Measurements from ENCODE around the gene LCAT.
"Not testable (repeated sequence)": the region's sequence is repeated elsewhere in the genome, so short reads cannot be mapped to it uniquely, and the experiment has no call there.

The LCAT gene

DNA sequence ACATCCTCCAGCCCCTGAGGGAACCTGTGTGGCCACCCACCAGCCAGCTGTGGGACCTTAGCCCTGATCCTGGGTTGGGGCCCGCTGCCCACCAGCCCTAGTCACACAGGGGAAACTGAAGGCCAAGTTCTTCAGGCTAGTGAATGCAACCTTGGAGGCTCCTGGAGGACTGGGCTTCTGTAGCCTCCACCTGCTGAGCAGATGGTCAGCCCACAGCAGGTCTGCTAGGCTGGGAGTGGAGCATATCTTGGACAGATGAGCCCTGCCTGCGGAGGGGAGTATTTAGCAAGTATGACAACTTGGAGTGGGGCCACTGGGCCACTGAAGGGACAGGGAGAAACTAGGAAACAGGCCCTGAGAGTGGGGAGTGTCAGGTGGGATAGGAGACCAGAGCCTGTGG lies 32.3 kb upstream of the LCAT start:
- no peaks in the 10 kb centered on the region for H3K9me3 Mint-ChIP-seq
- no peak overlapping the region for H3K27ac Mint-ChIP-seq
- no peak overlapping the region for H3K4me3 Mint-ChIP-seq

DNA sequence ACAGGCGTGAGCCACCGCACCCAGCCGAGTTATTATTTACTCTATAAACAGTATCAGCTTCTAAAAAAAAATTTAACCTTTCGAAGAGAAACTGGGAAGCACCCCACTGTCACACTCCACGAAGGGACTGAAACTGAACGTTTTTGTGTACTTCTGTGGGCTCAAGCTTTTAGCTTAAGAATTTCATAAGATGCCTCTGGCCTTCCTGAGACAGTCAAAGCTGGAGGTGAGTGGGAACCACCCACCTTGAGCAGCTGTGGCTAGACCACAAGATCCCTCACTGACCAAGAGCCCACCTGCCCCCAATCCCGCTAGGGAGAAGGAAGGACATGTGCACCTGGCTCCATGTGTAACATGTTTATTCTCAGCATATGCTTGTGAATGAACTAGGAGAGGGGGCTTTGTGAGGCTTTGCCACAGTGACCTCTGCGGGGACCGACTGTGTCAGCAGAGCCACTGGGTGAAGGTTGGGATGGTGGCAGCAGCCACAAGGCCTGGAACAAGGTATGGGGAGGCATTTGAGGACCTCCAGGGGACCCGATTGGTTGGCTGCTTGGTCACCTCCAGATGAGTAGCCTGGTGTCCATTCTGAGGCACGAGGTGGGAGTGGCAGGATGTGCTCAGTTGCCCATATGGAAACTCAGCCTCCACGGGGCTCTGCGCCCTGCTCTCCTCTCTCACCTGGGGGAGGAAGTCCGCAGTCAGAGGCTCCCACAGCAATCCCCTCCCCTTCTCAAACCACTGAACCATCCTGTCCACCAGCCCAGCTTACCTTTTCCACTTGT lies 31.6 kb upstream of the LCAT start:
- Mint-ChIP-seq H3K27ac (no peak overlapping the region), H3K36me3 (ENCODE audit: low read depth) (no peaks in the 10 kb centered on the region), H3K27me3 (no peaks in the 10 kb centered on the region)

More for the DNA sequence above, 32.3 kb upstream of the LCAT start:
- no peaks in the 10 kb centered on the region for H3K36me3 Mint-ChIP-seq (ENCODE audit: low read depth)
- peaks cover 1% of the 10 kb centered on the region for H3K4me1 Mint-ChIP-seq (ENCODE audit: low read depth)
- DNase-seq: no peak
- no peaks in the 10 kb centered on the region for H3K27me3 Mint-ChIP-seq

GRCh38 chr16:67972285-67972684 lies 28.4 kb upstream of the LCAT start:
- DNase-seq: not testable (repeated sequence)

More for the DNA sequence above, 31.6 kb upstream of the LCAT start:
- no peak overlapping the region for H3K4me3 Mint-ChIP-seq
- H3K9me3 Mint-ChIP-seq: no peaks in the 10 kb centered on the region
- no peak for DNase-seq
- H3K4me1 Mint-ChIP-seq (ENCODE audit: low read depth): peaks cover under 1% of the 10 kb centered on the region

DNA sequence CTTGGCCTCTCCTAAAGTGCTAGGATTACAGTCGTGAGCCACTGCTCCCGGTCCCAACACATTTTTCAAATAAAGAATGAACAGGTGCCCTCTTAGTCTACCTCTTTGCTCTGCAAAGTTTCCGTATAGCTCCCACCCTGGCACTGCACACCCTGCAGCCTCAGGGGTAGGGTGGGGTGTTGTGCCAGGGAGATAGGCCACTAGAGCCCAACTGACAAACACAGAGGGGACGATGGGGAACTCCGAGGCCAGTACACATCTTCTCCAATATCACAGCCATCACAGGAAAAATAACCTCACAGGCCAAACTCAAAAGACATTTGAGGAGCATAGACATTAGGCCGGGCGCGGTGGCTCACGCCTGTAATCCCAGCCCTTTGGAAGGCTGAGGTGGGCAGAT lies 27.2 kb upstream of the LCAT start:
- Mint-ChIP-seq H3K27ac (no peak overlapping the region), H3K36me3 (ENCODE audit: low read depth) (peaks cover 7% of the 10 kb centered on the region), H3K4me3 (no peak overlapping the region), H3K27me3 (no peaks in the 10 kb centered on the region), H3K4me1 (ENCODE audit: low read depth) (peaks cover 25% of the 10 kb centered on the region), H3K9me3 (no peaks in the 10 kb centered on the region)
- no peak for DNase-seq

More at GRCh38 chr16:67972285-67972684, 28.4 kb upstream of the LCAT start:
- not testable (repeated sequence) for H3K27ac Mint-ChIP-seq; H3K4me3 Mint-ChIP-seq; H3K27me3 Mint-ChIP-seq; H3K9me3 Mint-ChIP-seq; H3K36me3 Mint-ChIP-seq (ENCODE audit: low read depth)
- peaks cover 13% of the 10 kb centered on the region for H3K4me1 Mint-ChIP-seq (ENCODE audit: low read depth)

DNA sequence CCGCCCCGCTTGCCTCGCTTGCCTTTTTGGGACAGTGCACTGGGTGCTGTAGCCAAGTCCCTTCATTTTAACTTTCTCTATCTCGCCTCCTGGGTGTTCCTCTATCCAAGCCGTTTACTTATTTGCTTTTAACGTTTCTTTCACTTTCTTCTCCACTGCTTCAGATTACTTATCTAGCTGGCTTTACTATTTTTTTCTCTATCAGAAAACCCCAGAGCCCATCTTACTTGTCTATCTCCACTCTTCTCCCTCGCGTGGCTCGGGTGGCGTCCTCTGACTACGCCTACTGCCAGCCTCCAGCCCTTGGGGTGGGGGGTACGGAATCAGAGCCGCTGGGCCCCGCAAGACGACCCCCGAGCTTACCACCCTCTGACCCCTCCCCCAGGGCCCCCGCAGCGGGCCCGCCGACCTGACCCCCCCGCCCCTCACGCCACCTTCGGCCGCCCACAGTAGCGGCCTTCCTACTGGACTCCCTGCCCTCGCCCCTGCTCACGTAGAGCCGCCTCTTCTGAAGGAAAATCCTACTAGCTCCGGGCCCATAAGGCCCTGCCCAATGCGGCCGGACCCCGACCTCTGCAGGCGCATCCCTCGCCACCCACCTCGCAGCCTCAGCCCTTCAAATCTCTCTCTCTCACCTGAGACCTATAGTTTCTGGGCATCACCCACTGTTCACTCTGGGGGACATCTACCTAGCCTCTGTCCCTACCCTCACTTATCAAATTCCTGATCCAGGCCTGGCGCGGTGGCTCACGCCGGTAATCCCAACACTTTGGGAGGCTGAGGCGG lies 25.5 kb upstream of the LCAT start:
- peak overlapping the region; percentile 82 for H3K27ac Mint-ChIP-seq
- no peaks in the 10 kb centered on the region for H3K9me3 Mint-ChIP-seq
- peaks cover 7% of the 10 kb centered on the region for H3K36me3 Mint-ChIP-seq (ENCODE audit: low read depth)
- no peak for DNase-seq
- no peaks in the 10 kb centered on the region for H3K27me3 Mint-ChIP-seq
- H3K4me1 Mint-ChIP-seq (ENCODE audit: low read depth): peaks cover 27% of the 10 kb centered on the region
- peak overlapping the region; percentile 98 for H3K4me3 Mint-ChIP-seq

DNA sequence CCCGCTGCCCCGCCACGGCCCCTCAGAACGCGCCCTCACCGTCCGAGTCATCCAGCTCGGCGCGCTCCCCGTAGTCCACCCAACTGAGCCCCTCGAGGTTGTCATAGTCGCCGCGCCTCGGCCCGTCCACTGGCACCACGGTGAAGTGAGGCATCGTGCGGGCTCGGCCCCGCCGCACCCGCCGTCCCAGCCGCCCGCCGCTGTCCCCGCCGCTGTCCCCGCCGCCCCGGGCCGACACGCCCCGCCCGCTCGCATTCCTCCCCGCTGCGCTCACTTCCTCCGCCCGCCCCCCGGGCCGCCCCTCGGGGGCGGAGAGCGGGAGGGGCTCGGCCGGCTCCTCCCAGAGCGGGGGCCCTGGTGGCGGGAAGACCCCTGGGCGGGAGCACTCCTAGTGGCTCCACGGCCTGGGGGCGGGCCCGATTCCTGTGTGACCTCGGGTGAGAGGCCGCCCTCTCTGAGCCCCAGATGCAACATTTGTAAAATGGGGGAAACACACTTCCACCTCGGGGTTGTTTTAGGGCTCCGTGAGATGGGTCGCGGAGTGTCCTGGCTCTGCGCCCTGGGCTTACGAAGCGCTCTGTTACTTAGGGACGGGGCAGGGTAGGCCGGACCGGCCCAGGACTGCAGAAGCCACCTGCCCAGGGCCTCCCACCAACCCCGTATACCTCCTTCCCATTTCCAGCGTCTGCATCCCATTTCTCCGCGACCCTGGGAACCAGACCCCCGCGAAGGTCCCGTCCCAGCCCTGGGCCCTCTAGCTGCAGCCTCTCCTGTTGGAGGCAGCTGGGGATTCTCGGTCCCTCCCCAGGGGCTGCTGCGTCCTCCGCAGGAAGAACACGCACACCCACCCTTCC lies 24.7 kb upstream of the LCAT start, which contains the start of gene SLC12A4:
Gene SLC12A4, minus strand, starts transcription at position 238 of the 854 bp plus-strand sequence. Its CDS starts 84 bp downstream, at position 154.
- Mint-ChIP-seq H3K4me3 (peak within 1 kb of the TSS; percentile 98), H3K4me1 (ENCODE audit: low read depth) (peaks cover 27% of the 10 kb centered on the region), H3K27ac (peak within 1 kb of the TSS; percentile 94), H3K9me3 (no peaks in the 10 kb centered on the region), H3K27me3 (no peaks in the 10 kb centered on the region), H3K36me3 (ENCODE audit: low read depth) (peaks cover 7% of the 10 kb centered on the region)
- peak; percentile 95 for DNase-seq

DNA sequence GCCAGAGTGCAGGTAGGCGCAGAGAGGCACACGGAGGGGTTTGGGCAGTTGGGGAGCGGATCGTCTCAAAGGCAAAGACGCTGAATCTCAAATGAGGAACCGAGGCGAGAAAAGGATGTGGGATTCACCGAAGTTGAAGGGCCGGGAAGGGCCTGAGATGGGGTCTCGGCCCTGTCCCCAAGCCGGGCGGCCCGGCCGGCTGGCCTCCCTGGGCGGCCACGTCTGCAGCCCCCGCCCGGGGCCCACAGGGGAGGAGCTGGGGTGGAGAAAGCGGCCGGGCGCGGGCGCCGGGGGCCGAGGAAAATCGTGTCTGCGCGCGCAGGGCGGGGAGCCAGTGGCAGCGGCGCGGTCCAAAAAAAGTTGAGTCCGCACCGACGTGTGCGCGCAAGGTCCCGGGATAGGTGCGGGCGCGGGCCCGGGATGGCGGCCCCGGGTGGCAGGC lies 24.1 kb upstream of the LCAT start:
- Mint-ChIP-seq H3K9me3 (no peaks in the 10 kb centered on the region), H3K4me3 (peak overlapping the region; percentile 98), H3K36me3 (ENCODE audit: low read depth) (peaks cover 8% of the 10 kb centered on the region), H3K4me1 (ENCODE audit: low read depth) (peaks cover 27% of the 10 kb centered on the region), H3K27me3 (no peaks in the 10 kb centered on the region), H3K27ac (peak overlapping the region; percentile 94)
- no peak for DNase-seq

DNA sequence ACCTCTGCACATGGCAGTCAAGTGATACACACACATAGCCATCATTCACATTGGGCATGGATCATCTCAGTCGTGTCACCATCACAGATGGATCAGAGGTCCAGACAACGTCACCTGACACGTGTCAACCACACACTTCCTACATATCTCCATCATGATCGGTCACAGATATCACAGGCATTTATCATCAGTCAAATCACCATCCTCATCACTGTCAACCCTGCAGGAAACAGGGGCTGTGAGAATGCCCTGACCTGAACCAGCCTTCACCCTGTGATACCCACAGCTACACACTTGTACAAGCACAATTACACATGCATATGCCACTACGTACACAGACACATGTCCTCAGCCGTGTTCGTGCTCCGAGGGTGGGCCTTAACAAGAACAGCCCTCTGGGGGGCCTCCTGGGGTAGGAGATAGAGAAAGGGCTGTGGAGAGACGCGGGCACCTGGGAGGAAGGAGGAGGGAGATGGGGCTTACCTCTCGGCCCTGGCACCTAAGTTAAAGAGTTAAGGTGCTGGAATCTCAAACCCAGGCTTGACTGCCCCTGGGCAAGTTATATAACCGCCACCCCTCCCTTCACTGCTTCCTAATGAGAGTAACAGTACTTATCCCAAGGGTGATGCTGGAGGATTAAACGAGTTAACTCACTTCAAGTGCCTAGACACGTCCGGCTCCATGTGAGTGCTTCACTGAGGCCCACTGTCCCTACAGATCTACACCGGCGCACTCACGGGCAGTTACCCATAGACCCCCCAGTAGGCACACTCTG lies 23.4 kb upstream of the LCAT start:
- Mint-ChIP-seq H3K4me3 (peak overlapping the region; percentile 98), H3K27ac (peak overlapping the region; percentile 94), H3K9me3 (no peaks in the 10 kb centered on the region), H3K36me3 (ENCODE audit: low read depth) (peaks cover 15% of the 10 kb centered on the region), H3K27me3 (no peaks in the 10 kb centered on the region), H3K4me1 (ENCODE audit: low read depth) (peaks cover 27% of the 10 kb centered on the region)
- peak; percentile 52 for DNase-seq

GRCh38 chr16:67966549-67967182 lies 22.7 kb upstream of the LCAT start:
- peak overlapping the region; percentile 94 for H3K27ac Mint-ChIP-seq
- no peaks in the 10 kb centered on the region for H3K27me3 Mint-ChIP-seq
- DNase-seq: no peak
- no peaks in the 10 kb centered on the region for H3K9me3 Mint-ChIP-seq
- H3K4me3 Mint-ChIP-seq: peak overlapping the region; percentile 98
- peaks cover 22% of the 10 kb centered on the region for H3K36me3 Mint-ChIP-seq (ENCODE audit: low read depth)
- H3K4me1 Mint-ChIP-seq (ENCODE audit: low read depth): peaks cover 27% of the 10 kb centered on the region

- H3K27me3 Mint-ChIP-seq: no peaks in the 10 kb centered on the region
- H3K36me3 Mint-ChIP-seq (ENCODE audit: low read depth): peaks cover 29% of the 10 kb centered on the region
- H3K9me3 Mint-ChIP-seq: no peaks in the 10 kb centered on the region
- peaks cover 27% of the 10 kb centered on the region for H3K4me1 Mint-ChIP-seq (ENCODE audit: low read depth)
- H3K4me3 Mint-ChIP-seq: peak overlapping the region; percentile 51
- H3K27ac Mint-ChIP-seq: no peak overlapping the region
- no peak for DNase-seq
Observed at GRCh38 chr16:67965668-67966548, 22.0 kb upstream of the LCAT start.

DNA sequence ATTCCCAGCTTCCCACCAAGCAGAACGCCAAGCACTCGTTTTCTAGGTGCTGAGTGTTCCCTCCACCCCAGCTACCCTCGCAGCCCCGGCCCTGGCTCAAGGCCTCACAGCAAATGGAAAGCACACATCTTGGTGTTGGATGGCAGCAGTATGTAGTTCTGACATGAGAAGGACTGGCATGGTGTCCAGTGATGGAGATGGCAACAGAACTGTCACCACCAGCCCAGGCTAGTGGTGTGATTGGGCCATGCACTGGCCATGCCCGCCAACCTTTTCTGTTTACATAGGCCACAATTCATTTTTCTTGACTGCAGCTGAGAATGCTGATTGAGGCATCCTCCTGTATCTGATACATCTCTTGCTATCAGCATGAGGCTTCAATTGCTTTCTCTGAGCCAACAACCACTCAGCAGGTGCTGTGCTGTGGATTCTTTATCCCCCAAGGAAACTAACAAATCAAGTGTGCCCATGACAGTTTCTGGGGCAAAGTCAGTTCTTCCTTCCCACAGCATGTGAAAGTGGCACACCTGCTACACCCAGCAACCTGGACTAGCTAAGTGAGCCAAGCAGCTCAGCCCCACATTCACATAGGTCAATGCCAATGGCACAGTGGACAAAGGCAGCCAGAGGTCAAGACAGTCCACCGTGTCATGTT lies 20.7 kb upstream of the LCAT start:
- no peak for DNase-seq
- Mint-ChIP-seq H3K36me3 (ENCODE audit: low read depth) (peaks cover 42% of the 10 kb centered on the region), H3K4me1 (ENCODE audit: low read depth) (peaks cover 24% of the 10 kb centered on the region), H3K27ac (no peak overlapping the region), H3K4me3 (no peak overlapping the region), H3K27me3 (no peaks in the 10 kb centered on the region), H3K9me3 (no peaks in the 10 kb centered on the region)

- H3K4me1 Mint-ChIP-seq (ENCODE audit: low read depth): peaks cover 18% of the 10 kb centered on the region
- no peaks in the 10 kb centered on the region for H3K9me3 Mint-ChIP-seq
- H3K36me3 Mint-ChIP-seq (ENCODE audit: low read depth): peaks cover 49% of the 10 kb centered on the region
- no peak overlapping the region for H3K27ac Mint-ChIP-seq
- no peak for DNase-seq
- H3K27me3 Mint-ChIP-seq: no peaks in the 10 kb centered on the region
- no peak overlapping the region for H3K4me3 Mint-ChIP-seq
Observed at GRCh38 chr16:67963662-67964321, 19.9 kb upstream of the LCAT start.
